SK-N-SH treated with all-trans-retinoic acid at 6 μM for 48 hours (cell line): ENCODE results near the gene LRBA.

ENCODE experiments used
- ATAC-seq: fragments of 200-7000 bp; cut with Tn5 transposase; 3 replicates; pipeline ENCODE4 v1.9.1; 2020; ENCODE audit warnings: mild to moderate bottlenecking, moderate library complexity
- ARNTL ChIP-seq: fragments of 450-650 bp; formaldehyde crosslinking; IDR thresholded peaks from 2 replicates; pipeline ENCODE4 v1.5.0; 2020; ENCODE audit warnings: low read depth, mild to moderate bottlenecking, moderate library complexity, borderline replicate concordance
- BACH2 ChIP-seq: fragments of 250-450 bp; sonication (Bioruptor Pico); IDR thresholded peaks from 2 replicates; pipeline ENCODE4 v1.9.0; 2021; ENCODE audit warnings: mild to moderate bottlenecking, borderline replicate concordance
- CSDC2 ChIP-seq: fragments of 250-450 bp; sonication (Bioruptor Pico); IDR thresholded peaks from 2 replicates; pipeline ENCODE4 v1.5.0; 2020; ENCODE audit warnings: mild to moderate bottlenecking, moderate library complexity
- ESRRG ChIP-seq: fragments of 250-450 bp; sonication (Bioruptor Pico); IDR thresholded peaks from 2 replicates; pipeline ENCODE4 v1.6.1; 2021; ENCODE audit warnings: mild to moderate bottlenecking
- GLIS3 ChIP-seq: fragments of 250-450 bp; sonication (Bioruptor Pico); IDR thresholded peaks from 2 replicates; pipeline ENCODE4 v1.5.0; 2020; ENCODE audit warnings: mild to moderate bottlenecking, moderate library complexity
- ISL1 ChIP-seq: fragments of 250-450 bp; sonication (Bioruptor Pico); IDR thresholded peaks from 2 replicates; pipeline ENCODE4 v2.1.2; 2022; ENCODE audit warnings: mild to moderate bottlenecking, moderate library complexity
- OSR1 ChIP-seq: fragments of 250-450 bp; sonication (Bioruptor Pico); IDR thresholded peaks from 2 replicates; pipeline ENCODE4 v1.8.0; 2022; ENCODE audit warnings: moderate library complexity, mild to moderate bottlenecking, inconsistent platforms
- PATZ1 ChIP-seq: fragments of 250-450 bp; sonication (Bioruptor Pico); IDR thresholded peaks from 2 replicates; pipeline ENCODE4 v1.8.0; 2020; ENCODE audit warnings: mild to moderate bottlenecking, moderate library complexity, borderline replicate concordance
- POU6F1 ChIP-seq: fragments of 250-450 bp; sonication (Bioruptor Pico); IDR thresholded peaks from 2 replicates; pipeline ENCODE4 v1.8.0; 2021; ENCODE audit warnings: low read depth, mild to moderate bottlenecking, moderate library complexity, borderline replicate concordance
- PPARA ChIP-seq: fragments of 250-450 bp; sonication (Bioruptor Pico); IDR thresholded peaks from 2 replicates; pipeline ENCODE4 v1.5.0; 2020; ENCODE audit warnings: mild to moderate bottlenecking, borderline replicate concordance
- RARB ChIP-seq: fragments of 250-450 bp; sonication (Bioruptor Pico); IDR thresholded peaks from 2 replicates; pipeline ENCODE4 v1.8.0; 2021; ENCODE audit warnings: mild to moderate bottlenecking, moderate library complexity
- TCF4 ChIP-seq: fragments of 250-450 bp; sonication (Bioruptor Pico); IDR thresholded peaks from 2 replicates; pipeline ENCODE4 v1.8.0; 2021; ENCODE audit warnings: mild to moderate bottlenecking, moderate library complexity, borderline replicate concordance
- TOX ChIP-seq: fragments of 250-450 bp; sonication (Bioruptor Pico); IDR thresholded peaks from 2 replicates; pipeline ENCODE4 v1.8.0; 2021; ENCODE audit warnings: mild to moderate bottlenecking, moderate library complexity, borderline replicate concordance
- TSHZ2 ChIP-seq: fragments of 250-450 bp; sonication (Bioruptor Pico); IDR thresholded peaks from 2 replicates; pipeline ENCODE4 v1.5.0; 2020; ENCODE audit warnings: mild to moderate bottlenecking, moderate library complexity
- ZC3H10 ChIP-seq: fragments of 250-450 bp; sonication (Bioruptor Pico); IDR thresholded peaks from 2 replicates; pipeline ENCODE4 v1.5.1; 2021; ENCODE audit warnings: mild to moderate bottlenecking, moderate library complexity
- ZNF565 ChIP-seq: fragments of 450-650 bp; formaldehyde crosslinking; conservative IDR thresholded peaks from 2 replicates; pipeline ENCODE4 v1.5.0; 2020; ENCODE audit warnings: low read depth, mild to moderate bottlenecking, moderate library complexity
- ZNF70 ChIP-seq: fragments of 450-650 bp; formaldehyde crosslinking; IDR thresholded peaks from 2 replicates; pipeline ENCODE4 v1.5.0; 2020; ENCODE audit warnings: mild to moderate bottlenecking, moderate library complexity
- ZNF8 ChIP-seq: fragments of 450-650 bp; formaldehyde crosslinking; IDR thresholded peaks from 2 replicates; pipeline ENCODE4 v1.5.0; 2020; ENCODE audit warnings: mild to moderate bottlenecking, moderate library complexity
- TF ChIP-seq, protein P1 (sequence below): fragments of 250-450 bp; sonication (Bioruptor Pico); IDR thresholded peaks from 2 replicates; pipeline ENCODE4 v1.5.1; 2020; ENCODE audit warnings: low read depth, mild to moderate bottlenecking, moderate library complexity
- TF ChIP-seq, protein P2 (sequence below): fragments of 250-450 bp; sonication (Bioruptor Pico); IDR thresholded peaks from 2 replicates; pipeline ENCODE4 v1.5.1; 2021; ENCODE audit warnings: mild to moderate bottlenecking, moderate library complexity

LRBA gene

GRCh38 chr4:150315691-150316090 is 699.4 kb downstream of the LRBA start:
- no peak for ATAC-seq
- TF ChIP-seq PATZ1 (CRISPR knock-in tag) (no peak), RARB (CRISPR knock-in tag) (no peak), ZNF565 (CRISPR knock-in tag) (no peak), ARNTL (no peak), TCF4 (no peak), BACH2 (CRISPR knock-in tag) (no peak), GLIS3 (no peak)
- TF ChIP-seq, protein P1, sequence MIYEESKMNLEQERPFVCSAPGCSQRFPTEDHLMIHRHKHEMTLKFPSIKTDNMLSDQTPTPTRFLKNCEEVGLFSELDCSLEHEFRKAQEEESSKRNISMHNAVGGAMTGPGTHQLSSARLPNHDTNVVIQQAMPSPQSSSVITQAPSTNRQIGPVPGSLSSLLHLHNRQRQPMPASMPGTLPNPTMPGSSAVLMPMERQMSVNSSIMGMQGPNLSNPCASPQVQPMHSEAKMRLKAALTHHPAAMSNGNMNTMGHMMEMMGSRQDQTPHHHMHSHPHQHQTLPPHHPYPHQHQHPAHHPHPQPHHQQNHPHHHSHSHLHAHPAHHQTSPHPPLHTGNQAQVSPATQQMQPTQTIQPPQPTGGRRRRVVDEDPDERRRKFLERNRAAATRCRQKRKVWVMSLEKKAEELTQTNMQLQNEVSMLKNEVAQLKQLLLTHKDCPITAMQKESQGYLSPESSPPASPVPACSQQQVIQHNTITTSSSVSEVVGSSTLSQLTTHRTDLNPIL (CRISPR knock-in tag), result no peak
- TF ChIP-seq, protein P2, sequence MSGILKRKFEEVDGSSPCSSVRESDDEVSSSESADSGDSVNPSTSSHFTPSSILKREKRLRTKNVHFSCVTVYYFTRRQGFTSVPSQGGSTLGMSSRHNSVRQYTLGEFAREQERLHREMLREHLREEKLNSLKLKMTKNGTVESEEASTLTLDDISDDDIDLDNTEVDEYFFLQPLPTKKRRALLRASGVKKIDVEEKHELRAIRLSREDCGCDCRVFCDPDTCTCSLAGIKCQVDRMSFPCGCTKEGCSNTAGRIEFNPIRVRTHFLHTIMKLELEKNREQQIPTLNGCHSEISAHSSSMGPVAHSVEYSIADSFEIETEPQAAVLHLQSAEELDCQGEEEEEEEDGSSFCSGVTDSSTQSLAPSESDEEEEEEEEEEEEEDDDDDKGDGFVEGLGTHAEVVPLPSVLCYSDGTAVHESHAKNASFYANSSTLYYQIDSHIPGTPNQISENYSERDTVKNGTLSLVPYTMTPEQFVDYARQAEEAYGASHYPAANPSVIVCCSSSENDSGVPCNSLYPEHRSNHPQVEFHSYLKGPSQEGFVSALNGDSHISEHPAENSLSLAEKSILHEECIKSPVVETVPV (CRISPR knock-in tag), result no peak
- TF ChIP-seq, all 23 proteins: peak for 0

DNA sequence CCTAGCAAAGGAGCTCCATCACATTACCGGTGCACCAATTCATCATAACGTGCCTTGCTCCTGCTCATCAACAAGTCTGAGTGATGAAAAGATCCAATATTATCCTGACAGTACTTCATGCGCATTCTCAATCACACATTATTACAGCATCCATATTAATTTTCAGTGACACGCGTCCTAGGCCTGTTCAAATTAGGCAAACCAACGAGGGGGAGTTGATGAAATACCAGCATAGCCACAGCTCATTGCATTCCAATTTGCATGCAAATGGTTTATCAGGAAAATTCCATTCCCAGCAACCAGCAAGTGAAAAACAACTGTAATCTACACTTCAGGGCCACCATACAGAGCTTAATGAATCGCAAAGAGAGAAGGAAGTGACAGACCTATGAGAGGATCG is 699.9 kb downstream of the LRBA start:
- no peak for ATAC-seq
- no peak for TF ChIP-seq ZNF565 (CRISPR knock-in tag)
- no peak for TF ChIP-seq GLIS3
- no peak for TF ChIP-seq TOX (CRISPR knock-in tag)
- no peak for TF ChIP-seq RARB (CRISPR knock-in tag)
- TF ChIP-seq CSDC2, result no peak
- TF ChIP-seq PATZ1 (CRISPR knock-in tag), result no peak
- no peak for TF ChIP-seq ZNF70 (CRISPR knock-in tag)
- TF ChIP-seq ARNTL, result no peak
- no peak for TF ChIP-seq TSHZ2
- TF ChIP-seq POU6F1 (CRISPR knock-in tag), result no peak
- TF ChIP-seq BACH2 (CRISPR knock-in tag), result no peak
- TF ChIP-seq, protein P2 (CRISPR knock-in tag), result no peak
- no peak for TF ChIP-seq OSR1
- TF ChIP-seq ZNF8 (CRISPR knock-in tag), result no peak
- TF ChIP-seq, protein P1 (CRISPR knock-in tag), result no peak
- no peak for TF ChIP-seq PPARA (CRISPR knock-in tag)
- TF ChIP-seq ZC3H10 (CRISPR knock-in tag), result no peak
- TF ChIP-seq TCF4, result no peak
- TF ChIP-seq ESRRG (CRISPR knock-in tag), result no peak
- TF ChIP-seq ISL1 (CRISPR knock-in tag), result no peak
